RWPE2 (cell line): ENCODE results near the gene BOLL.

Experiments
- ATAC-seq: fragments of 200-7000 bp; cut with Tn5 transposase; 3 replicates; pipeline ENCODE4 v1.9.1; 2021; ENCODE audit warnings: low read depth
- DNase-seq: peaks from one replicate; pipeline ENCODE4 v3.0.0-alpha.2; 2020; ENCODE audit warnings: low spot score
- H3K27ac ChIP-seq: fragments of 450-650 bp; 2 replicates; pipeline ENCODE4 v1.5.1; 2017; ENCODE audit warnings: mild to moderate bottlenecking; ENCODE audit not compliant: poor library complexity, severe bottlenecking
- H3K27me3 ChIP-seq: fragments of 250-450 bp; sonication (Bioruptor Pico); 2 replicates; pipeline ENCODE4 v1.5.1; 2021; ENCODE audit warnings: mild to moderate bottlenecking, moderate library complexity; ENCODE audit not compliant: insufficient read depth, poor library complexity, severe bottlenecking
- H3K36me3 ChIP-seq: fragments of 250-450 bp; sonication (Bioruptor Pico); 2 replicates; pipeline ENCODE4 v1.5.1; 2020; ENCODE audit warnings: low read depth, mild to moderate bottlenecking, moderate library complexity
- H3K4me1 ChIP-seq: fragments of 250-450 bp; sonication (Bioruptor Pico); 2 replicates; pipeline ENCODE4 v1.5.1; 2021; ENCODE audit warnings: mild to moderate bottlenecking, moderate library complexity; ENCODE audit not compliant: insufficient read depth, poor library complexity, severe bottlenecking
- H3K4me3 ChIP-seq: fragments of 250-450 bp; sonication (Bioruptor Pico); 2 replicates; pipeline ENCODE4 v1.5.1; 2021; ENCODE audit warnings: mild to moderate bottlenecking, moderate library complexity; ENCODE audit not compliant: severe bottlenecking
- H3K9me3 ChIP-seq: fragments of 250-450 bp; sonication (Bioruptor Pico); 2 replicates; pipeline ENCODE4 v1.5.1; 2021; ENCODE audit warnings: mild to moderate bottlenecking, moderate library complexity; ENCODE audit not compliant: severe bottlenecking
- TF ChIP-seq, protein P1 (sequence below): fragments of 450-650 bp; IDR thresholded peaks from one replicate; pipeline ENCODE4 v1.5.1; 2017; ENCODE audit warnings: mild to moderate bottlenecking, moderate library complexity; ENCODE audit not compliant: poor library complexity, severe bottlenecking

Gene BOLL

DNA sequence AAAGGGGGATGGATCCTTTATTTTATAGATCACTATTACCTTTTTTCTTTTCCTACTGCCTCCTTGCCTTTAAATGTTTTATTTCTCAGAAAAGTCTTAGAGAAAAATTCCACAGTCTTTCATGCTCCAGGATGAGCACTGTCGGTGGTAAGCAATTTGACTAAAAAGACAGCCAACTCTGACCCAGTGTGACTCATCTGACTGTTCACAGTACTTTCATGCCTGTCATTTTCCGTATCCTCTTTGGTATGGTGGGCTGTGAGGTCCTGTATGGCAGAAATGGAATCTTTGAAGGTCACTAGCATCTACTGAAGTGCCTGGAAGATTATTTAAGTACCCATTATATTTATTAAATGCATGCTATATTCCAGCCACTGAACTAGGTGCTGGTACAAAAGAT is 107.6 kb downstream of the BOLL start:
- no peak for DNase-seq
- Histone ChIP-seq H3K27ac (no peak overlapping the region), H3K9me3 (no peaks in the 10 kb centered on the region), H3K4me1 (no peaks in the 10 kb centered on the region), H3K27me3 (no peaks in the 10 kb centered on the region), H3K36me3 (no peaks in the 10 kb centered on the region), H3K4me3 (no peak overlapping the region)
- no peak for ATAC-seq
- TF ChIP-seq, protein P1, sequence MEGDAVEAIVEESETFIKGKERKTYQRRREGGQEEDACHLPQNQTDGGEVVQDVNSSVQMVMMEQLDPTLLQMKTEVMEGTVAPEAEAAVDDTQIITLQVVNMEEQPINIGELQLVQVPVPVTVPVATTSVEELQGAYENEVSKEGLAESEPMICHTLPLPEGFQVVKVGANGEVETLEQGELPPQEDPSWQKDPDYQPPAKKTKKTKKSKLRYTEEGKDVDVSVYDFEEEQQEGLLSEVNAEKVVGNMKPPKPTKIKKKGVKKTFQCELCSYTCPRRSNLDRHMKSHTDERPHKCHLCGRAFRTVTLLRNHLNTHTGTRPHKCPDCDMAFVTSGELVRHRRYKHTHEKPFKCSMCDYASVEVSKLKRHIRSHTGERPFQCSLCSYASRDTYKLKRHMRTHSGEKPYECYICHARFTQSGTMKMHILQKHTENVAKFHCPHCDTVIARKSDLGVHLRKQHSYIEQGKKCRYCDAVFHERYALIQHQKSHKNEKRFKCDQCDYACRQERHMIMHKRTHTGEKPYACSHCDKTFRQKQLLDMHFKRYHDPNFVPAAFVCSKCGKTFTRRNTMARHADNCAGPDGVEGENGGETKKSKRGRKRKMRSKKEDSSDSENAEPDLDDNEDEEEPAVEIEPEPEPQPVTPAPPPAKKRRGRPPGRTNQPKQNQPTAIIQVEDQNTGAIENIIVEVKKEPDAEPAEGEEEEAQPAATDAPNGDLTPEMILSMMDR = no peak

DNA sequence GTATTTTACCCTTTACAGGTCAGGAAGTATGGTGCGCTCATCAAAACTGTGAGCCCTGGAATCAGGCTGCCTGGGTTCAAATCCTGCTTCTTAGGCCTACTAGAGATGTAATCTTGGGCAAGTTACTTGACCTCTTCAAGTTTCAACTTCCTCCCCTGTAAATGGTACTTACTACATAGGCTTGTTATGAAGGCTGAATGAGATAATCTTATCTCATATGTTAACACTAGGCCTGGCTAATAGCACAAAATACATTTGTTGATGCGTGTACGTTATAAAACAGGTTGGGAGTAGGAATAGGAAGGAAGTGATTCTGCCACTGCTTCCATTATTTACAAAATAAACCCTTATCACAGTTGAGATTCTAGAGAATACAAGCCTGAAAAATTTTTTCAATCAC is 108.1 kb downstream of the BOLL start:
- no peak for ATAC-seq
- no peaks in the 10 kb centered on the region for H3K4me1 ChIP-seq
- TF ChIP-seq, protein P1 = no peak
- no peak for DNase-seq
- H3K4me3 ChIP-seq = no peak overlapping the region
- H3K27me3 ChIP-seq = no peaks in the 10 kb centered on the region
- no peaks in the 10 kb centered on the region for H3K36me3 ChIP-seq
- H3K27ac ChIP-seq = no peak overlapping the region
- no peaks in the 10 kb centered on the region for H3K9me3 ChIP-seq
